Activated CD4-positive, alpha-beta T cell treated with anti-CD3 and anti-CD28 coated beads, Interleukin-2, amount 10 ng/mL, durations not matched to agents 24 days and 14 days (primary cell): ENCODE data around the gene HPN. TPM values are rescaled to one million over a fixed set of nuclear protein-coding genes. Genes with fewer than 3 reads are reported as not detected.

ENCODE experiments used
- DNase-seq: peaks from one replicate; pipeline ENCODE4 v3.0.0; 2022
- H3K27ac Mint-ChIP-seq: one replicate; pipeline ENCODE4 v1.8.0; 2022; ENCODE audit warnings: mild to moderate bottlenecking, mixed read lengths
- H3K27me3 Mint-ChIP-seq: one replicate; pipeline ENCODE4 v1.8.0; 2022; ENCODE audit warnings: mixed read lengths
- H3K36me3 Mint-ChIP-seq: one replicate; pipeline ENCODE4 v1.8.0; 2022; ENCODE audit warnings: low read depth, mild to moderate bottlenecking, mixed read lengths
- H3K4me1 Mint-ChIP-seq: one replicate; pipeline ENCODE4 v1.8.0; 2021; ENCODE audit warnings: mixed read lengths
- H3K4me3 Mint-ChIP-seq: one replicate; pipeline ENCODE4 v1.8.0; 2022; ENCODE audit warnings: mild to moderate bottlenecking, moderate library complexity, mixed read lengths
- H3K9me3 Mint-ChIP-seq: one replicate; pipeline ENCODE4 v1.8.0; 2021; ENCODE audit warnings: mixed read lengths
- intact Hi-C: fragments of 100-400 bp; cut with micrococcal nuclease; formaldehyde crosslinking; loops from one replicate; pipeline ENCODE4 v1.15.1; 2023
- total RNA-seq: library from RNA; stranded (reverse); gene quantifications from 2 replicates; pipeline ENCODE4 v1.2.3, GENCODE V29; 2022

The HPN gene
- total RNA-seq, 1 donor from 2014 or later: 0.09 TPM

DNA sequence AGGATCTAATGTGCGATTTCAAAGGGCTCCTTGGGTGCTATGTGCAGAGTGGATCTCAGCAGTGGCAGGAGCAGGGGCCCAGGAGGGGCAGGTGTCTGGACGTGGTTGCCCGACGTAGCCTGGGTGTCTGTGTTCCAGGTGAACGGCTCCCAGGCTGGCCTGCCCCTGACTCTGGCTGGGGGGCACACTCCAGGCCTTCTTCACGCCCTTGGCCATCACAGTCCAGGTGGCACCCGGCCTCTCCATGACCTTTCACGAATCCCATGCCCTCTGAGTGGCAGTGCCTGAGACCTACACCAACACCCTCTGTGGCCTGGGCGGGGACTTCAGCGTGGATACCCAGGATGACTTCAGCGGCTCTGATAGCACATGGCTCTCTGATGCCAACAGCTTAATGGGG is 62.8 kb downstream of the HPN start:
- Mint-ChIP-seq H3K4me1 (peaks cover 8% of the 10 kb centered on the region), H3K9me3 (no peaks in the 10 kb centered on the region), H3K27me3 (peaks cover 3% of the 10 kb centered on the region), H3K36me3 (no peaks in the 10 kb centered on the region), H3K4me3 (no peak overlapping the region), H3K27ac (no peak overlapping the region)
- no peak for DNase-seq
- intact Hi-C loops: no loop called here

DNA sequence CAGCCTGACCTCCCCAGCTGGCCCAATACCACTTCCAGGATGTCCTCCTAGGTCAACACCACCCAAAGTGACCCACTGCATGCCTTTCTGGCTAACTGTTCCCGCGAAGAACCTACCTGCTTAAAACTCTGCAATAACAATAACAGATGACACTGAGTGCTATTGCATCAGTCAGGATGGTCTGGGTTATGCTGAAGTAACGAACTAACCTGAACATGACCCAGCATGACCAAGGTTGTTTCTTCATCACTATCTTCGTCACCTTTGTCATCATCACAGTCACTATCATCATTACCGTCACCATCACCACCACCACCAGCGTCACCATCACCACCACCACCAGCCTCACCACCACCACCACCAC is 63.5 kb downstream of the HPN start:
- no peak overlapping the region for H3K4me3 Mint-ChIP-seq
- intact Hi-C loops: no loop called here
- no peak for DNase-seq
- peaks cover 3% of the 10 kb centered on the region for H3K27me3 Mint-ChIP-seq
- peaks cover 8% of the 10 kb centered on the region for H3K4me1 Mint-ChIP-seq
- no peaks in the 10 kb centered on the region for H3K9me3 Mint-ChIP-seq
- H3K27ac Mint-ChIP-seq: no peak overlapping the region
- no peaks in the 10 kb centered on the region for H3K36me3 Mint-ChIP-seq

DNA sequence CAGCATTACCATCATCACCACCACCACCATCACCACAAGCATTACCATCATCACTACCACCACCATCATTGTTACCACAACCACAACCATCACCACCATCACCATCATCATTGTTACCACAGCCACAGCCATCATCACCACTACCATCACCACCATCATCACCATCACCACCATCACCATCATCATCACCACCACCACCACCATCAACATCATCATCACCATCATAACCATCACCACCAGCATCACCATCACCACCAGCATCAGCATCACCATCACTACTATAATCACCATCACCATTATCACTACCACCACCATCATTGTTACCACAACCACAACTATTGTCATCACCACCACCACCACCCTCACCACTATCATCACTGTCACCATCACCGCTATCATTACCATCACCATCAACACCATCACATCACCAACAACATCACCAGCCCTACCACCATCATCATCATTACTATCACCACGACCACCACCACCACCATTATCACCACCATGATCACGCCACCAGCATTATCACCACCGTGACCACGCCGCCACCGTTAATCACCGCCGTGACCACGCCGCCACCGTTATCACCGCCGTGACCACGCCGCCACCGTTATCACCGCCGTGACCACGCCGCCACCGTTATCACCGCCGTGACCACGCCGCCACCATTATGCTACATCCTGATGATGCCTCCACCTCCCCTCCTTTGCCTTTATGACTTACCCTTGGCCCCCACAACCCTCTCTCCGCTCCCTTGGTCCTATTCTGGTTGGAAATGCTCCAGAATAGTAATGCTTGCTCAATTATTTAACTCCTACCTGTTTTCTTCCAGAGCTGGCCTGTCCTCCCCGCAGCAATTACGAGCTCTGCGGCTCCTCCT is 64.1 kb downstream of the HPN start:
- intact Hi-C loops: no loop called here
- no peak for DNase-seq
- peaks cover 3% of the 10 kb centered on the region for H3K27me3 Mint-ChIP-seq
- H3K27ac Mint-ChIP-seq: no peak overlapping the region
- no peak overlapping the region for H3K4me3 Mint-ChIP-seq
- no peaks in the 10 kb centered on the region for H3K9me3 Mint-ChIP-seq
- H3K4me1 Mint-ChIP-seq: peaks cover 8% of the 10 kb centered on the region
- no peaks in the 10 kb centered on the region for H3K36me3 Mint-ChIP-seq

DNA sequence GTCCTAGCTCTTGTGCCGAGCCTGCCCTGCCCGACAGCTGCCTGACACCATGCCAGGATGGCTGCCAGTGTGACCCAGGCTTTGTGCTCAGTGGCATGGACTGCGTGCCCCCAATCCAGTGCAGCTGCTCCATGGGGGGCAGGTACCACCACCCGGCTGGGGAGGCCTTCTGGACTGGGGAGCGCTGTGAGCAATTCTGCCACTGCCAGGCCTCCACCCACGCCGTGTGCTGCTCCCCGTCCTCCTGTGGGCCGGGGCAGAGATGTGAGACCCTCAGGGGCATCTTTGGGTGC is 64.7 kb downstream of the HPN start:
- no peak overlapping the region for H3K4me3 Mint-ChIP-seq
- H3K27ac Mint-ChIP-seq: no peak overlapping the region
- H3K36me3 Mint-ChIP-seq: no peaks in the 10 kb centered on the region
- H3K9me3 Mint-ChIP-seq: no peaks in the 10 kb centered on the region
- no peak for DNase-seq
- intact Hi-C loops: no loop called here
- H3K4me1 Mint-ChIP-seq: peaks cover 8% of the 10 kb centered on the region
- H3K27me3 Mint-ChIP-seq: peaks cover 3% of the 10 kb centered on the region

DNA sequence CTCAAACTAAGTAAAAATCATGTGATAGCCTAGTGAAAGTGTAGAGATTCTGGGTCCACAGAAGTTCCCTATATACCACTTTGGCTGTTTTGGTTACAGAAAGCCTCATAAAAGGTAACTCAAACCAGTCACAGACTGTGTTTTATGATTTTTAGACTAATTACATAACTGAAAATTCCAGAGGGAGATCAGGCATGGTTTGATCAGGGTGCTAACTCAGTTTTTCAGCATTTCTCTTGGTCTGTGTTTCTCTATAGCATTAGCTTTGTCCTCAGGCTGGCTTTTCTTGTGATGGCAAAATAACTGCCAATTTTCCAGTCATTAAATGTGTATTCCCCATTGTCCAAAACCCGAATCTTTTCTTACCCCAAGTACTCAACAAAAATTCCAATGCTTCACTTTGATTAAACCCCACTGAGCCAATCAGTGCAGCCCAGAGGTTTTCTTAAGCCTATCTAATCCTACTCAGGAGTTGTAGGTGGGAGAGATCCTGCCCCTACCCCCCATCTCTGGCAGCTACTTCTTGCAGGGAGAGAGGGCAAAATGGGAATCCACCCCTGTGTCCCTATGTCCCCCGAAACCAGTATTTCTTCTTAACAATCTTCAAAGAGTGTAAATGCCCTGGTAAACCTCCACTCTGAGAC is 65.5 kb downstream of the HPN start:
- Mint-ChIP-seq H3K4me3 (no peak overlapping the region), H3K27me3 (peaks cover 3% of the 10 kb centered on the region), H3K4me1 (peaks cover 8% of the 10 kb centered on the region), H3K9me3 (no peaks in the 10 kb centered on the region), H3K36me3 (no peaks in the 10 kb centered on the region), H3K27ac (no peak overlapping the region)
- DNase-seq: no peak
- intact Hi-C loops: no loop called here

DNA sequence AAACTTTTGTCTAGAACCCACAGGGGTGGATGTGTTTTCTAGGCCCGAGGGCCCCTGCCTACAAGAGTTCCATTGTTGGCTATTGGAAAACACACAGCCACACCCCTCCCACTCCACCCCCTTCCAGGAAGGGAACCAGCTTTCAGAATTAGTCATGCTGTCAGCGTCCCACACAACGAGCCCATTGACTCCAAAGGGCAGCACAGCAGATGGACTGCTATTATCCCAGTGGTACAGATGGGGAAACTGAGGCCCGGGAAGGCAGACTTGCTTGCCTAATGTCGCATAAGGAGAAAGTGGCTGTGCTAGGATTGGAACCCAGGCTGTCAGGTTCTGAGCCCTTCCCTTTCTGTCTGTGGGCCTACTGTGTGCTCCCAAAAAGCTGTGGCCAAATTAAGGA is 66.0 kb downstream of the HPN start:
- peaks cover 8% of the 10 kb centered on the region for H3K4me1 Mint-ChIP-seq

DNA sequence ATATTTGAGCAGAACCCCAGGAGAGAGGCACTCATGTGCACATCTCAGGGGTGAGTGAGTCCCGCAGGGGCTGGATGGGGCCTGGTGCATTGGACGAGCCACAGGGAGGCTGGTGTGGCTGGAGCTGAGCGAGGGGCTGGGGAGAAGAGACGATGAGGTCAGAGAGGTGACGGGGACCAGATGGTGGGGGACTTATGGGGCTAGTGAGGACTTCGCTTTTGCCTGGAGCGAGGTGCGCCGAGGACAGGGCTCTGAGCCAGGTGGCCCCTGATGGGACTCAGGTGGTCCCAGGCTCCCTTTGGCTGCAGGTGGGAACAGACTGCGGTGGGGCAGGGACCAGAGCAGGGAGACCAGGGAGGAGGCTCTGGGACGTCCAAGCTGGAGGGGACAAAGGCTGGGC is 67.2 kb downstream of the HPN start:
- H3K27me3 Mint-ChIP-seq: peaks cover 3% of the 10 kb centered on the region
- H3K4me3 Mint-ChIP-seq: no peak overlapping the region
- no peaks in the 10 kb centered on the region for H3K36me3 Mint-ChIP-seq
- peaks cover 8% of the 10 kb centered on the region for H3K4me1 Mint-ChIP-seq
- no peak for DNase-seq
- H3K27ac Mint-ChIP-seq: no peak overlapping the region
- intact Hi-C loops: no loop called here
- H3K9me3 Mint-ChIP-seq: no peaks in the 10 kb centered on the region

More for the DNA sequence above, 66.0 kb downstream of the HPN start:
- H3K36me3 Mint-ChIP-seq: no peaks in the 10 kb centered on the region
- H3K4me3 Mint-ChIP-seq: no peak overlapping the region
- H3K9me3 Mint-ChIP-seq: no peaks in the 10 kb centered on the region
- H3K27me3 Mint-ChIP-seq: peaks cover 3% of the 10 kb centered on the region
- no peak for DNase-seq
- no peak overlapping the region for H3K27ac Mint-ChIP-seq
- intact Hi-C loops: no loop called here

DNA sequence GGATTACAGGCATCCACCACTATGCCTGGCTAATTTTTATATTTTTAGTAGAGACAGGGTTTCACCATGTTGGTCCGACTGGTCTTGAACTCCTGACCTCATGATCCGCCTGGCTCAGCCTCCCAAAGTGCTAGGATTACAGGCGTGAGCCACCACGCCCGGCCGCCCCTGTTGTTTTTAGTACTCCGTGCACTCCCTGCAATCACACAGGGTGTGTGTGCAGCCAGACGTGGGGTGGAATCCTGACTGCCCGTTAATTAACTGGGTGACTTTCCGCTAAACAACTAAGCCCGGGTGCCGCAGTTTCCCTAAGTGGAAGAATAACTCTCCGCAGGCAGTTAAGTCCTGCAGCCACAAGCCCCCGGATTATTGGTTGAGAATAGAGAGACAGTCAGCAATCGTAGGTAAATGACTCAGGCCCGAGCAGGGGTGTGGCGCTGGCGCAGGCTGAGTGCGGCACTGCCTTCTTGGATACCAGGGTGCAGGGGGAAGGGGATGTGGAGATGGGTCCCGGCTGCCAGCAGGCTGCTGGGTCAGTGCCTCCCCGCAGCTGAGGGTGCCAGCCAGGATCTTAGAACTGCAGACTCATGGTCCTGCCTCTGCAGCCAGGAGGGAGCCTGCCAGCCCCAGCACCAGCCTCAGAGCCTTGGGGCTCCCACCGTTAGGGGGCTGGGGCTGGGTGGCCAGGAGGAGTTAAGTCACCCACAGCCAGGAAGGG is 68.0 kb downstream of the HPN start:
- no peak overlapping the region for H3K27ac Mint-ChIP-seq
- peaks cover 10% of the 10 kb centered on the region for H3K4me1 Mint-ChIP-seq
- H3K27me3 Mint-ChIP-seq: peaks cover 5% of the 10 kb centered on the region
- no peak for DNase-seq
- H3K4me3 Mint-ChIP-seq: no peak overlapping the region
- no peaks in the 10 kb centered on the region for H3K9me3 Mint-ChIP-seq
- intact Hi-C loops: no loop called here
- no peaks in the 10 kb centered on the region for H3K36me3 Mint-ChIP-seq

DNA sequence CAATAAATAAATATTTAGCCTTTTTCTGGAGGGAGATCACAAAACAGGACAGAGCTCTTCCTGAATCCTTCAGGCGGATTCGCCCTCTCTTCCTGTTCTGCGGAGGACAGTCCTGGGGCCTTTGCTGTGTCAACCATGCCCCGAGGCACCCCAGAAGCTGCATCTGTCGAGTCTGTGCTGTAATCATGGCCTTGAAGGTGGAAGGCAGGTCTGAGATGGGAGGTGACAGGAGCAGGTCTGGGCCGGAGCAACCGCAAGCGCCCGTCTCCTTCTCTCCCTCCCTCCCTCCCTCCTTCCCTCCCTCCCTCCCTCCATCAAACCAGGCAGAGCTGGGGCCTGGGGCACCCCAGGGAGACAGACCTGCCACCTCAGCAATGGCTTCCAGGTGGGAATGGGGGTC is 69.5 kb downstream of the HPN start:
- H3K9me3 Mint-ChIP-seq: no peaks in the 10 kb centered on the region
- no peak overlapping the region for H3K4me3 Mint-ChIP-seq
- no peak for DNase-seq
- no peaks in the 10 kb centered on the region for H3K36me3 Mint-ChIP-seq
- intact Hi-C loops: no loop called here
- H3K4me1 Mint-ChIP-seq: peaks cover 13% of the 10 kb centered on the region
- peaks cover 9% of the 10 kb centered on the region for H3K27me3 Mint-ChIP-seq
- H3K27ac Mint-ChIP-seq: no peak overlapping the region

DNA sequence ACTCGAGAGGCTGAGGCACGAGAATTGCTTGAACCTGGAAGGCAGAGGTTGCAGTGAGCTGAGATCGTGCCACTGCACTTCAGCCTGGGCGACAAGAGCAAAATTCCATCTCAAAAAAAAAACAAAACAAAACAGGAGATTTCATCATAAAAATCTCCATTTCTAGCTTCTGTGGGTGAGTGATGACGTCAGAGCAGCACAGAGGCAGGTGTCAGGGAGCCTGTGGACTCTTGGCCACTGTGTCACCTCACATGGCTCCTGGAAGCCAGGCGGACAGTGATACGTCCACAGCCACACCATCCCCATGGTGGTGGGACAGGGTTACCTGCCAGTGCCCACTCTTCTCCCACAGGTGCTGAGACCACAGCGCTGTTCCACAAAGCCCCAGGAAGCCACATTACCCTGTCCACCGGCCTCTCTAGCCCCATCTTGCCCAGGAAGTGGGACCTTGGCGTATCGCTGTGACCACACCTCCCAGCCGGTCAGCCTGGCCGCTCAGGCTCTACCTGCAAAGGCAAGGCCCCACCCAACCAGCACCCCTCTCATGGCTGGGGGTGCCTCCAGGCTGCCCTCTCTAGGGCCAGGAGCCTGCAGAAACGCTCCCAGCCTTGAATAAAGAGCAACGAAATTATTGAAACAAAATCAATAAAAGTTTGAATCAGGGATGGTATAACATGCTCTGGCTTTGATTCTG is 71.6 kb downstream of the HPN start:
- no peaks in the 10 kb centered on the region for H3K36me3 Mint-ChIP-seq
- peaks cover 5% of the 10 kb centered on the region for H3K4me1 Mint-ChIP-seq
- no peaks in the 10 kb centered on the region for H3K9me3 Mint-ChIP-seq
- intact Hi-C loops: no loop called here
- H3K4me3 Mint-ChIP-seq: no peak overlapping the region
- peaks cover 9% of the 10 kb centered on the region for H3K27me3 Mint-ChIP-seq
- DNase-seq: no peak
- no peak overlapping the region for H3K27ac Mint-ChIP-seq

DNA sequence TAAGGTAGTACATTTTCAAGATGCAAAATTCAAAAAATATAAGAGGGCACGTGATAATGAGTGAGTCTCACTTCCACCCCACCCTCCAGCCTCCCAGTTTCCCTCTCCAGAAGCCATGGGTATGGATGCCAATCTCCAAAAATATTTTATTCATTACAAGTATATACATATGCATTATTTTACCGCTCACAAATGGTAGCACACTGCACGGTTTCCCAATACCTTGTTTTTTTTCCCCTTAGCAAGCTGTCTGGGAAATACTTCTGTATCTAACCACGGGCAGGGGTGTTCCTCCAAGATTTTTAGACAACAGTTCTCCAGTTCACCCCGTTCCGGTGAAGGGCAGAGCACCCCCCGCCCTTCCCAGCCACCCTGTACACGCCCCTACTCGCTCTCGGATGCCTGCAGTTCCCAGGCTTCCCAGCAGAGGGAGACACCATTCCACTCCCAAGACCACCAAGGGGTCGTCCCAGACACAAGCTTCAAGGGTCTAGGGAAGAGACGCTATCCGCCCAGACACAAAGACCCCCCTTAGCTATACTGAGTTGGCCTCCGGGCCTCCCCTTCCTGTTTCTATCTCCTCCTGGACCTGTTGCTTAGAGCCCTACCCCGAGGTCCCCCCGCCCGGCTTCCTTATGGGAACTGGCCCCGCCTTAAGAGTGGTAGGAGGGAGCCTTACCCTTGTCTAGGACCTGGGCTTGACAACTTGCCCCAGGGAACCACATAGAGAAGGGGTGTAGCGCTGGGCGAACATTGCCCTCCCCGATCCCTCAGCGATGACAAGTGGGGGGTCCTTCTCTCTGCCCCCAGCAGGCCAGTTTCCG is 73.0 kb downstream of the HPN start:
- peaks cover 5% of the 10 kb centered on the region for H3K27me3 Mint-ChIP-seq
- DNase-seq: peak; percentile 90
- H3K4me3 Mint-ChIP-seq: no peak overlapping the region
- H3K4me1 Mint-ChIP-seq: peaks cover 5% of the 10 kb centered on the region
- H3K27ac Mint-ChIP-seq: no peak overlapping the region
- intact Hi-C loops: loop anchor here (1.0 kb wide), 1 partner anchor 21 kb away; the partner anchor contains the start of gene LGI4
- no peaks in the 10 kb centered on the region for H3K9me3 Mint-ChIP-seq
- H3K36me3 Mint-ChIP-seq: no peaks in the 10 kb centered on the region

DNA sequence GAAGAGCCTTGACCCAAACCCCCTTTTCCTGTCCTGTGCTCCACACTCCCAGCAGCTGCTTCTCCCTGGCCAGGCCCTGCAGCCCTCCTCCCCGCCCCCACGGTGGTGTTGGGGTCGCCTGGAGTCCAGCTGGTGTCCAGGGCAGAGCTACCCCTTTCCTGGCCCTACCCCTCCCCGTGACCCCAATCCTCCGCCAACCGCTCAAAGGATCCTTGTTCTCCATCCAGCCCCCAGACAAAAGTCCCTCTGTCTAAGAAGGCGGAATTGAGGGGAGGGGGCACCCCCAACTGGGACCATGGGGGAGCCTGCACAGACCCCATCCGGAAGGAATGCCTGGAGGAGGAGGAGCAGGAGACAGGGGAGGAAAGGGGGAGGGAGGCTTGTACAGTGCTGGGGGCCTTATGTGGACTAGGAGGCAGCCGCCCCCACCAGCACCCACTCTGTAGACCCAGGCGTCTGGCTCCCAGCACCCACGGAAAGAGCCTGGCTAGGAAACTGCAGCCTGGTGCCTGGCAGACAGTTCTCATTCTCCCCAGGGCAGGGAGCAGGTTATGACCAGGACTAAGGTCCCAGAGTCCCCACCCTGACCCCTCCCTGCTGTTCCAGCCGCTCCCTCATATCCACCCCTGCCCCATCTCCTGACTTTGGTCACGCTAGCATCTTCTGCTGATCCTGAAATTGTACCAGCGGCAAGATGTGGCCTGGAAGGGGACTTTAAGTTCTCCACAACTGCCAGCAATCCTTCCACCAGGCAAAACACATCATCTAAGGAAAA is 73.8 kb downstream of the HPN start, which contains the start of gene FXYD3:
FXYD3 (plus strand) TSS at position 647 of the 775 bp plus-strand sequence. CDS start 3,554 bp downstream, outside the sequence.
- no peak within 1 kb of the TSS for H3K27ac Mint-ChIP-seq
- no peak within 1 kb of the TSS for H3K4me3 Mint-ChIP-seq
- H3K36me3 Mint-ChIP-seq: no peaks in the 10 kb centered on the region
- no peaks in the 10 kb centered on the region for H3K9me3 Mint-ChIP-seq
- H3K27me3 Mint-ChIP-seq: peaks cover 5% of the 10 kb centered on the region
- intact Hi-C loops: no loop called here
- DNase-seq: no peak
- H3K4me1 Mint-ChIP-seq: peaks cover 5% of the 10 kb centered on the region
